Activated T-cell treated with anti-CD3 and anti-CD28 coated beads, Interleukin-2, amount 50 U/mL, for 1 hour (primary cell): ENCODE data around the gene CYB5RL.
"Not testable (repeated sequence)": the region's sequence is repeated elsewhere in the genome, so short reads cannot be mapped to it uniquely, and the experiment has no call there.

Source experiments
- DNase-seq: peaks from one replicate; pipeline ENCODE4 v3.0.0-alpha.2; 2020

The CYB5RL gene

GRCh38 chr1:54225986-54226559 is 26.2 kb upstream of the CYB5RL start:
- DNase-seq, result no peak

GRCh38 chr1:54225378-54225777 is 25.5 kb upstream of the CYB5RL start:
- no peak for DNase-seq

- no peak for DNase-seq
These were observed 24.4 kb upstream of the CYB5RL start for GRCh38 chr1:54224233-54224632.

- no peak for DNase-seq
These were observed 23.8 kb upstream of the CYB5RL start for GRCh38 chr1:54223441-54224202.

GRCh38 chr1:54222711-54223110 is 22.9 kb upstream of the CYB5RL start:
- DNase-seq, result no peak

GRCh38 chr1:54221867-54222484 is 22.1 kb upstream of the CYB5RL start:
- DNase-seq, result no peak

- DNase-seq, result no peak
These were observed 21.4 kb upstream of the CYB5RL start for GRCh38 chr1:54221113-54221834.

GRCh38 chr1:54220004-54220811 is 20.4 kb upstream of the CYB5RL start:
- DNase-seq, result no peak

GRCh38 chr1:54219688-54220003 is 19.8 kb upstream of the CYB5RL start:
- DNase-seq, result no peak

GRCh38 chr1:54218883-54219687 is 19.3 kb upstream of the CYB5RL start:
- DNase-seq, result no peak

- no peak for DNase-seq
These were observed 15.7 kb upstream of the CYB5RL start for GRCh38 chr1:54215523-54215922.

- no peak for DNase-seq
These were observed 13.0 kb upstream of the CYB5RL start for GRCh38 chr1:54212872-54213271.

GRCh38 chr1:54207896-54208295 is 8.1 kb upstream of the CYB5RL start:
- DNase-seq, result not testable (repeated sequence)

- DNase-seq, result no peak
These were observed 7.5 kb upstream of the CYB5RL start for GRCh38 chr1:54207287-54207686.

- DNase-seq, result no peak
These were observed 4.4 kb upstream of the CYB5RL start for GRCh38 chr1:54204199-54204598.

GRCh38 chr1:54200519-54200997 is 728 bp upstream of the CYB5RL start:
- DNase-seq, result no peak

GRCh38 chr1:54199151-54199764 is 572 bp downstream of the CYB5RL start:
- no peak for DNase-seq

- DNase-seq, result no peak
These were observed 6.4 kb downstream of the CYB5RL start for GRCh38 chr1:54193453-54193852.

- DNase-seq, result no peak
These were observed 8.3 kb downstream of the CYB5RL start for GRCh38 chr1:54191525-54191924.

- DNase-seq, result no peak
These were observed 9.3 kb downstream of the CYB5RL start for GRCh38 chr1:54190526-54190925.

- no peak for DNase-seq
These were observed 11.5 kb downstream of the CYB5RL start for GRCh38 chr1:54188291-54188690.
